Mesenchymal stem cell (in vitro differentiated cells and primary cell): ENCODE measurements around the gene BICDL2.

ENCODE experiments used
- DNase-seq: peaks from one replicate; pipeline ENCODE4 v3.0.0-alpha.2; 2013
- H2AFZ ChIP-seq: one replicate; pipeline ENCODE4 v1.6.1; 2013; ENCODE audit warnings: low read depth, mild to moderate bottlenecking, control low read depth, inconsistent platforms, low read length, moderate library complexity
- H2AK5ac ChIP-seq: 2 replicates; pipeline ENCODE4 v1.6.1; 2013; ENCODE audit warnings: low read length, moderate library complexity, mild to moderate bottlenecking, inconsistent platforms; ENCODE audit not compliant: severe bottlenecking
- H2BK120ac ChIP-seq: one replicate; pipeline ENCODE4 v1.6.1; 2013; ENCODE audit warnings: low read depth, mild to moderate bottlenecking, inconsistent platforms, low read length, moderate library complexity
- H2BK12ac ChIP-seq, 2 experiments: one replicate each; pipeline ENCODE4 v1.6.1; 2013; ENCODE audit warnings: inconsistent platforms in 2 of 2, low read length in 2 of 2, mild to moderate bottlenecking in 2 of 2, moderate library complexity in 2 of 2, control low read depth in 1 of 2
- H2BK15ac ChIP-seq: one replicate; pipeline ENCODE4 v1.6.1; 2013; ENCODE audit warnings: mild to moderate bottlenecking, low read depth, inconsistent platforms; ENCODE audit not compliant: poor library complexity, severe bottlenecking
- H2BK5ac ChIP-seq: 2 replicates; pipeline ENCODE4 v1.6.1; 2013; ENCODE audit warnings: low read depth, mild to moderate bottlenecking, low read length, control low read depth, inconsistent platforms; ENCODE audit not compliant: poor library complexity, severe bottlenecking
- H3K14ac ChIP-seq, 2 experiments: one replicate each; pipeline ENCODE4 v1.6.1; 2013; ENCODE audit warnings: inconsistent platforms in 2 of 2, low read length in 2 of 2, control low read depth in 1 of 2, mild to moderate bottlenecking in 1 of 2, moderate library complexity in 1 of 2
- H3K18ac ChIP-seq, 2 experiments: one replicate each; pipeline ENCODE4 v1.6.1; 2013; ENCODE audit warnings: inconsistent platforms in 2 of 2, low read length in 2 of 2, control low read depth in 1 of 2, low read depth in 1 of 2, mild to moderate bottlenecking in 1 of 2
- H3K23ac ChIP-seq, 2 experiments: one replicate each; pipeline ENCODE4 v1.6.1; 2013; ENCODE audit warnings: inconsistent platforms in 2 of 2, low read length in 2 of 2, mild to moderate bottlenecking in 2 of 2, moderate library complexity in 2 of 2, control low read depth in 1 of 2
- H3K27ac ChIP-seq: 2 replicates; pipeline ENCODE4 v1.5.1; 2013; ENCODE audit warnings: mild to moderate bottlenecking, moderate library complexity, low read length, control low read depth, inconsistent platforms; ENCODE audit not compliant: poor library complexity, severe bottlenecking
- H3K27me3 ChIP-seq, 2 experiments: 2 replicates each; pipeline versions ENCODE4 v1.6.1 to v1.7.0; 2013; ENCODE audit warnings: low read length in 2 of 2, mild to moderate bottlenecking in 2 of 2, moderate library complexity in 2 of 2, control low read depth in 1 of 2, inconsistent platforms in 1 of 2; ENCODE audit not compliant: control insufficient read depth in 1 of 2, insufficient read depth in 1 of 2
- H3K36me3 ChIP-seq, 2 experiments: 2 replicates each; pipeline versions ENCODE4 v1.6.1 to v1.7.0; 2013; ENCODE audit warnings: low read length in 2 of 2, control low read depth in 1 of 2, inconsistent platforms in 1 of 2, low read depth in 1 of 2, mild to moderate bottlenecking in 1 of 2; ENCODE audit not compliant: insufficient read depth in 2 of 2, control insufficient read depth in 1 of 2
- H3K4ac ChIP-seq, 2 experiments: one replicate each; pipeline ENCODE4 v1.6.1; 2013; ENCODE audit warnings: inconsistent platforms in 2 of 2, low read length in 2 of 2, mild to moderate bottlenecking in 2 of 2, moderate library complexity in 2 of 2, control low read depth in 1 of 2, low read depth in 1 of 2
- H3K4me1 ChIP-seq: 2 replicates; pipeline ENCODE4 v1.6.1; 2013; ENCODE audit warnings: low read depth, low read length, control low read depth; ENCODE audit not compliant: control insufficient read depth, insufficient read depth
- H3K4me2 ChIP-seq: 2 replicates; pipeline ENCODE4 v1.6.1; 2013; ENCODE audit warnings: low read length, mild to moderate bottlenecking, inconsistent platforms; ENCODE audit not compliant: poor library complexity, severe bottlenecking
- H3K4me3 ChIP-seq, 2 experiments: 2 replicates each; pipeline versions ENCODE4 v1.5.1 to v1.7.0; 2013; ENCODE audit warnings: low read length in 2 of 2, mild to moderate bottlenecking in 2 of 2, control low read depth in 1 of 2, low read depth in 1 of 2; ENCODE audit not compliant: insufficient read depth in 1 of 2
- H3K79me1 ChIP-seq: replicated peaks from 2 replicates; pipeline ENCODE4 v1.6.1; 2013; ENCODE audit warnings: mild to moderate bottlenecking, control low read depth, low read length, inconsistent platforms; ENCODE audit not compliant: poor library complexity, severe bottlenecking
- H3K9ac ChIP-seq: 2 replicates; pipeline ENCODE4 v1.7.0; 2013; ENCODE audit warnings: mild to moderate bottlenecking, low read length, moderate library complexity
- H3K9me3 ChIP-seq: 2 replicates; pipeline ENCODE4 v1.7.0; 2013; ENCODE audit warnings: mild to moderate bottlenecking, low read length; ENCODE audit not compliant: control insufficient read depth
- H4K8ac ChIP-seq: one replicate; pipeline ENCODE4 v1.6.1; 2013; ENCODE audit warnings: inconsistent platforms, mild to moderate bottlenecking, low read length, moderate library complexity
- H4K91ac ChIP-seq: one replicate; pipeline ENCODE4 v1.6.1; 2013; ENCODE audit warnings: mild to moderate bottlenecking, low read length, inconsistent platforms
- WGBS: methylation state at CpG from one replicate; pipeline ENCODE4 v1.1.7; 2013; ENCODE audit warnings: mixed read lengths; 5-methylcytosine and 5-hydroxymethylcytosine counted together

The BICDL2 gene

GRCh38 chr16:2986623-2987188 is 50.0 kb downstream of the BICDL2 start:
- no peak overlapping the region for H3K4ac ChIP-seq
- no peak overlapping the region for H3K4me3 ChIP-seq
- H2AK5ac ChIP-seq, result no peak overlapping the region
- no peak overlapping the region for H2BK120ac ChIP-seq
- H2BK5ac ChIP-seq, result no peak overlapping the region
- no peaks in the 10 kb centered on the region for H3K36me3 ChIP-seq
- no peak overlapping the region for H2BK12ac ChIP-seq
- H3K18ac ChIP-seq, result no peak overlapping the region
- H3K27me3 ChIP-seq, result peaks cover 34 to 54% of the 10 kb centered on the region in 2 experiments
- no peak overlapping the region for H2BK15ac ChIP-seq
- WGBS, result 87% methylated on average over 17 of the region's 17 CpGs
- no peak overlapping the region for H3K4me2 ChIP-seq
- H3K9me3 ChIP-seq, result no peaks in the 10 kb centered on the region
- no peak overlapping the region for H3K27ac ChIP-seq
- no peak overlapping the region for H4K8ac ChIP-seq
- no peak overlapping the region for H2AFZ ChIP-seq
- no peak for DNase-seq
- H3K23ac ChIP-seq, result no peak overlapping the region
- H3K14ac ChIP-seq, result no peak overlapping the region
- no peak overlapping the region for H4K91ac ChIP-seq
- no peak overlapping the region for H3K9ac ChIP-seq
- H3K79me1 ChIP-seq, result no peaks in the 10 kb centered on the region
- peaks cover 14% of the 10 kb centered on the region for H3K4me1 ChIP-seq

- Histone ChIP-seq H3K9me3 (no peaks in the 10 kb centered on the region), H4K8ac (no peak overlapping the region), H3K4ac (no peak overlapping the region), H2BK12ac (no peak overlapping the region), H2BK5ac (no peak overlapping the region), H3K27me3 (peaks cover 31 to 48% of the 10 kb centered on the region in 2 experiments), H3K23ac (no peak overlapping the region), H3K14ac (no peak overlapping the region), H3K36me3 (no peaks in the 10 kb centered on the region), H3K79me1 (no peaks in the 10 kb centered on the region), H4K91ac (no peak overlapping the region), H3K4me1 (peaks cover 19% of the 10 kb centered on the region), H2BK120ac (no peak overlapping the region), H3K27ac (no peak overlapping the region), H2BK15ac (no peak overlapping the region), H3K9ac (no peak overlapping the region), H2AK5ac (no peak overlapping the region), H3K18ac (no peak overlapping the region), H2AFZ (no peak overlapping the region), H3K4me3 (no peak overlapping the region), H3K4me2 (no peak overlapping the region)
- 86% methylated on average over 15 of the region's 15 CpGs for WGBS
- DNase-seq, result no peak
Observed at GRCh38 chr16:2985893-2986355, 50.8 kb downstream of the BICDL2 start.

GRCh38 chr16:2985462-2985861 is 51.3 kb downstream of the BICDL2 start:
- 91% methylated on average over 9 of the region's 9 CpGs for WGBS

GRCh38 chr16:2983706-2984136 is 53.0 kb downstream of the BICDL2 start:
- Histone ChIP-seq H3K18ac (no peak overlapping the region), H3K4ac (no peak overlapping the region), H2BK120ac (no peak overlapping the region), H3K4me1 (peaks cover 32% of the 10 kb centered on the region), H2AFZ (peak overlapping the region; percentile 44), H2BK12ac (no peak overlapping the region), H2BK15ac (no peak overlapping the region), H3K27ac (no peak overlapping the region), H2BK5ac (no peak overlapping the region), H3K27me3 (peaks cover 9 to 27% of the 10 kb centered on the region in 2 experiments), H3K9ac (peak overlapping the region; percentile 59), H3K4me3 (peak overlapping the region in 1 of 2 experiments; percentile 53), H3K79me1 (peaks cover 13% of the 10 kb centered on the region), H3K4me2 (peak overlapping the region; percentile 86), H2AK5ac (no peak overlapping the region), H3K9me3 (no peaks in the 10 kb centered on the region), H3K14ac (no peak overlapping the region), H3K23ac (no peak overlapping the region), H4K91ac (no peak overlapping the region), H4K8ac (peak overlapping the region; percentile 32), H3K36me3 (no peaks in the 10 kb centered on the region)
- DNase-seq, result peak; percentile 71
- 14% methylated on average over 42 of the region's 42 CpGs for WGBS

More at GRCh38 chr16:2985462-2985861, 51.3 kb downstream of the BICDL2 start:
- Histone ChIP-seq H4K91ac (no peak overlapping the region), H2BK15ac (no peak overlapping the region), H3K9ac (no peak overlapping the region), H2AFZ (no peak overlapping the region), H3K4me3 (no peak overlapping the region), H4K8ac (no peak overlapping the region), H3K9me3 (no peaks in the 10 kb centered on the region), H3K4me1 (peaks cover 22% of the 10 kb centered on the region), H3K27ac (no peak overlapping the region), H3K79me1 (peaks cover 4% of the 10 kb centered on the region), H2AK5ac (no peak overlapping the region), H3K36me3 (no peaks in the 10 kb centered on the region), H2BK120ac (no peak overlapping the region), H3K23ac (no peak overlapping the region), H3K4me2 (no peak overlapping the region), H2BK12ac (no peak overlapping the region), H2BK5ac (no peak overlapping the region), H3K27me3 (peaks cover 26 to 44% of the 10 kb centered on the region in 2 experiments), H3K14ac (no peak overlapping the region), H3K4ac (no peak overlapping the region), H3K18ac (no peak overlapping the region)
- DNase-seq, result no peak
